GM04504 (cell line): ENCODE results near the gene HIC2.
"Not testable (repeated sequence)": the region's sequence is repeated elsewhere in the genome, so short reads cannot be mapped to it uniquely, and the experiment has no call there.

Experiments used
- DNase-seq: peaks from one replicate; pipeline ENCODE4 v3.0.0-alpha.2; 2012; ENCODE audit warnings: low read depth

Gene HIC2

DNA sequence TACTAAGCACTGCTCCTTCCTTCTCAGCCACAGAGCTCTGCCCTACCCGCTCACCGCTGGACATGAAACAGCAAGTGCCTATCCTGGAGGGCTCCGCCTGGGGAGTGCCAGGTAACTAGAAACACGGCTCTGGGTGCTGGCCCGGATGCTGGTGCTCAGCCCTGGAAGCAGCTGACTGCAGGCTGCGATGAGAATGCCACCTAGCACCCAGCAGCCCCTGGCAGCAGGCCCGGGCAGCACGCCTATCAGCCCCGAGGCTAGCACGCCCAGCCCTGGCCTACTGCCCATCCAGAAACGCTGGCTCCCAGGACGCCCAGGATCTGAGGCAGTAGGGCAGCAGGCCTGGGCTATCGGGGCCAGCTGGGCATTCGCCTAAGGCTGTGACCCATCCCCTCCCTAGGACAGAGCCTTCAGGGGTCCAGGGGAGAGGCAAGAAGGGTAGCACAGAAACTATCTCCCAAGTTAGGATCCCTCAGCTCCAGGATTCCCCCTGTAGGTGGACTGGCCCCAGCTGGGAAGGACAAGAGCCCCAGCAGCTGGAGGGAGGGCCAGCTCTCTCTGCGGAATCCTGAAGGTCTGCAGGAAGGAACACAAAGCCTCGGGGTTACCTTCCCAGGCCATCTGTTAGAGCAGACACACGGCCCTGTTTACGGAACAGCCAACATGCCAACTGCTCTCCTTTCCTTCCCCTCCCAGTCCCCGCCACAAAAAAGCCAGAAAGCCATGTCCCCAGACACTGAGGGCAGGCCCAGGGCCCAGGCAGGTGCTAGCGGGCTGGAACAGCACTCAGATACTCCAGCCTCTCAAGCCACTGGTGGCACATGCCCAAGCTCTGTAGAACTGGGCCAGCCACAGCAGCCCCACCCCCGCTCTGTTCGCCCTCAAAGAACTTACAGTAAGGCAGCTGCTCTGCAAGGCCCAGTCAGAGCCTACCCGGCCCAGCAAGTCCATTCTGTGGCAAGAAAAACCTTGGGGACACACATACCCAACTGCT, 76.9 kb downstream of the HIC2 start:
- DNase-seq = not testable (repeated sequence)

DNA sequence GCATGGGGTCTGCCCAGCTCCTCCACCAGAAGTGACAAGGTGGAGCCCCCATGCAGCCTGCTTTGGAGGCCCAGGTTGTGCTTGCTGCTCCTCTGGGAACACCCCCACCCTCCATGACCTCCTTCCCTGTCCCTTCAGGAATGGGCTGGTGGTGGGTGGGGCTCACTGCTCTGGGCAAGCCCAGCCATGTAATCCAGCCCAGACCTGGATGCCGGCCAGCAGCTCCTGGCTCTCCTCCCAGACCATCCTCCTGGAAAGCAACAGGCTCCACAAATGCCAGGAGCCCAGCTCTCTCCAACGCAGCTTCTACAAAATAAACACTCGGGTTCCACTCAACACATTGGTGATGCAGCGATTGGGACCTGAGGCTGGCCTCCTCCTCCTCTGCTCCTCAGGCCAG, 80.8 kb downstream of the HIC2 start:
- not testable (repeated sequence) for DNase-seq

DNA sequence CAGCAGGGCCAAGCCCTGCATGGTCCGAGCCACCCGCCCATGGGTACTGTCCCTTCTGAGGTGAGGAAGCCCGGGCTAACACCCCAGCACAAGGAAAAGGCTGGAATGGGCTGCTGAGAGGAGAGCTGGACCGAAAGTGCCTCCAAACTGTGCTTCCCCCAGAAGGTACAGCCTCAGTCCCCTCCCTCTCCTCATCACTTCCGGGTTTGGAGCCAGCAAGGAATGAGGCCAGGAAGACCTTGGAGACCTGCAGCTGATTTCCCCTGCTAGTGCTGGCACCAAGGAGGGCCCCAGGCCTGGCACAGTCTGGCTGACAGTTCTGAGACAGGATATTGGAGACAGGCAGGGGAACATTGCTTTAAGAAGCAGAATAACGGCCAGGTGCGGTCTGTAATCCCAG, 81.3 kb downstream of the HIC2 start:
- DNase-seq = not testable (repeated sequence)

DNA sequence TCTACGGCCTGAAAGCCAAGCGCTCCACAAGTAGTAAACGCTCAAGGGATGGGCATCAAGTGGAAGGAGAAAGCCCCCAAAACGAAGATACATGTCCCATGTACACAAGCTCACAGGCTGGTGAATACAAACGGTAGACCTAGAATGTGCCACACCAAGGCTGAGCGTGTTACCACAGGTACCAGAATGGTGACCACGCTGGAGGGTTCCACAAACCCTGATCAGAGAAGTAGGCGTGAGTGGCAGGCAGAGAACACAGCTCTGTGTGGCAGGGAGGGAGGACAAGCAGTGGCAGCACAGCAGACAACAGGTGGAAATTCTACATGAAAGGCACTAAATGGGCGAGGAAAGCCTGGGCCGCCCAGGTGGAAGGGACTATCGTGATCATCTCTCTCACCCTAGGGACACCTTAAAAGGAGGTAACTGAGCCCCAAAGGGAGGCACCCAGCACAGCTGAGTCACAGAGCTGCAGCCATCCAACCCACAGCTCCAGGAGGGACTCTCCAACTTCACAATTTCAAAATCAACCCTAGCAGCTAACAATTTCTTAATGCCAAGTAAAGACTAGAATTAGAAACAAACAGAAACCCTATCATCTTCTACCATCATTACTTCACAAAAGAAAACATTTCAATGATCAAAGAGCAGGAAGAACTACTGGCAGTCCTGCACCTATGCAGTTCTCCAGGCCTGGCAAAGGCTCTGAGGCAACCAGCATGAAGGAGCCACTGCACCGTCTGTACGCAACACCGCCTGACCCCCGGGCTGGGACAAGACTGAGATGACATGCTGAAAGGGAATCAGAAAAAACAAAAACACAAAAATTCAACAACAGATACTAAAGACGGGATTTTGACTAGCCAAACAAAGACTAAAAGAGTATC, 82.7 kb downstream of the HIC2 start:
- not testable (repeated sequence) for DNase-seq
